Peyer's patch (tissue), 4 donors: ENCODE measurements around the gene SASH1. TPM values are rescaled to one million over a fixed set of nuclear protein-coding genes. Genes with fewer than 3 reads are reported as not detected.

ENCODE experiments used
- DNase-seq, 3 donors: peaks; one replicate each; pipeline ENCODE4 v3.0.0-alpha.2; 2017 to 2019
- H3K27ac ChIP-seq, 4 donors: fragments of 200-600 bp; sonication (generic); one replicate each; pipeline ENCODE4 v1.5.1; 2016 to 2019
- H3K27me3 ChIP-seq, 2 donors: fragments of 200-600 bp; sonication (generic); one replicate each; pipeline ENCODE4 v1.5.1; 2019
- H3K36me3 ChIP-seq, 3 donors: fragments of 200-600 bp; sonication (generic); one replicate each; pipeline ENCODE4 v1.5.1; 2016 to 2019
- H3K4me1 ChIP-seq, 4 donors: fragments of 200-600 bp; sonication (generic); one replicate each; pipeline ENCODE4 v1.5.1; 2016 to 2019
- H3K4me3 ChIP-seq, 4 donors: fragments of 200-600 bp; sonication (generic); 1 replicate in 3 of 4; 2 replicates in 1 of 4; pipeline ENCODE4 v1.5.1; 2016 to 2019; ENCODE audit warnings: mild to moderate bottlenecking in 1 of 4
- H3K9me3 ChIP-seq, 4 donors: fragments of 200-600 bp; sonication (generic); one replicate each; pipeline ENCODE4 v1.5.1; 2016 to 2019; ENCODE audit warnings: mild to moderate bottlenecking in 1 of 4
- POLR2A ChIP-seq, 2 donors: fragments of 450-650 bp; IDR thresholded peaks; one replicate each; pipeline ENCODE4 v1.5.1; 2017; ENCODE audit warnings: antibody characterized with exemption in 2 of 2, mild to moderate bottlenecking in 2 of 2, moderate library complexity in 2 of 2
- total RNA-seq, 4 donors: library from RNA; depleted of rRNA; stranded (reverse); fragments of >200 nt; gene quantifications; one replicate each; pipeline ENCODE4 v1.1.0, GENCODE V29; 2016
- TF ChIP-seq, protein P1 (sequence below), 6 experiments: fragments of 450-650 bp in 4 of 6; fragments of 200-600 bp in 2 of 6; sonication (generic) in 1 of 6; IDR thresholded peaks; one replicate each; pipeline ENCODE4 v1.5.1; 2017 to 2019; ENCODE audit warnings: antibody characterized with exemption in 6 of 6, mild to moderate bottlenecking in 3 of 6, moderate library complexity in 1 of 6

The SASH1 gene
- total RNA-seq, 4 donors from 2014 or later: 17.2 to 141 (median 38.1) TPM

DNA sequence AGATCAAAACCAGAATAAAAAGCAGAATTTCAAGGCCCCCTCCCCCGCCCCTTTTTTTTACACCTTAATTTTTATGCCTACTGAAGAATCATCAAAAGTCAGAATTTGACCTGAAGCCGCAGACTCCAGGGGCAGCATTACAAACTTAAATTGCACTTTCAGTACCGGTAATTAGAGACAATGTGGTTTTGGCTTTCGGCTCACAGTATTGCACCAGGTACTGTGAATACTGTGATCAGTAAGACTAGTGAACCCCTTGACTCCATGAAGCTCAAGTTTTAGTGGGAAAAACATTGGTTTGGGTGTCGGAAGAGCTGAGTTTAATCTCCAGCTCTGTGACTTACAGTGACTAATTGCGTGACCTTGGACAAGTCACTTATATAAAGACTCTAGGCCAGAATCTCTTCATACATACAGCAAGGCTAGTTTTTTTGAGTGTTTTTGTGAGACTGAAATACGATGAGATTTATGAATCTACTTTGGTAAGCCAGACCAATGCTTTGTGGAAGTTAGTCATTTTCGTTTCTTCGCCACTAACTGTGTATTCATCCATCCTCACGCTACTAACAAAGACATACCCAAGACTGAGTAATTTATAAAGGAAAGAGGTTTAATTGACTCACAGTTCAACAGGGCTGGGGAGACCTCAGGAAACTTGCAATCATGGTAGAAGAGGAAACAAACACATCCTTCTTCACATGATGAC is 114.7 kb downstream of the SASH1 start:
- no peaks in the 10 kb centered on the region for H3K4me1 ChIP-seq
- TF ChIP-seq POLR2A (IDR thresholded peaks at IDR 0.05): no peak
- TF ChIP-seq, protein P1, sequence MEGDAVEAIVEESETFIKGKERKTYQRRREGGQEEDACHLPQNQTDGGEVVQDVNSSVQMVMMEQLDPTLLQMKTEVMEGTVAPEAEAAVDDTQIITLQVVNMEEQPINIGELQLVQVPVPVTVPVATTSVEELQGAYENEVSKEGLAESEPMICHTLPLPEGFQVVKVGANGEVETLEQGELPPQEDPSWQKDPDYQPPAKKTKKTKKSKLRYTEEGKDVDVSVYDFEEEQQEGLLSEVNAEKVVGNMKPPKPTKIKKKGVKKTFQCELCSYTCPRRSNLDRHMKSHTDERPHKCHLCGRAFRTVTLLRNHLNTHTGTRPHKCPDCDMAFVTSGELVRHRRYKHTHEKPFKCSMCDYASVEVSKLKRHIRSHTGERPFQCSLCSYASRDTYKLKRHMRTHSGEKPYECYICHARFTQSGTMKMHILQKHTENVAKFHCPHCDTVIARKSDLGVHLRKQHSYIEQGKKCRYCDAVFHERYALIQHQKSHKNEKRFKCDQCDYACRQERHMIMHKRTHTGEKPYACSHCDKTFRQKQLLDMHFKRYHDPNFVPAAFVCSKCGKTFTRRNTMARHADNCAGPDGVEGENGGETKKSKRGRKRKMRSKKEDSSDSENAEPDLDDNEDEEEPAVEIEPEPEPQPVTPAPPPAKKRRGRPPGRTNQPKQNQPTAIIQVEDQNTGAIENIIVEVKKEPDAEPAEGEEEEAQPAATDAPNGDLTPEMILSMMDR (IDR thresholded peaks at IDR 0.05): no peak
- H3K9me3 ChIP-seq: no peaks in the 10 kb centered on the region
- no peak for DNase-seq
- H3K27me3 ChIP-seq: no peaks in the 10 kb centered on the region
- H3K4me3 ChIP-seq: no peak overlapping the region
- no peak overlapping the region for H3K27ac ChIP-seq
- no peaks in the 10 kb centered on the region for H3K36me3 ChIP-seq

DNA sequence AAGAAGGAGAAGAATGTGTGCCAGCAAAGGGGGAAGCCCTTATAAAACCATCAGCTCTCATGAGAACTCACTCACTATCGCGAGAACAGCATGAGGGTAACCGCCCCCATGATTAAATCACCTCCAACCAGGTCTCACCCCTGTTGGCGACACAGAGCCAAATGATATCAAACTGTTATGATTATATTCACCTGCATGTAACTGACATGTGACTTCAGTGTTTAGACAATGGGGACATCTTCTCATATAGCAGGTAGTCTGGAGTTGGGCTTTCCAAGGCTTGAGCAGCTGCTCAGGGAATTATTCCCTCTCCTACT is 115.2 kb downstream of the SASH1 start:
- H3K27ac ChIP-seq: no peak overlapping the region
- H3K4me3 ChIP-seq: no peak overlapping the region
- H3K36me3 ChIP-seq: no peaks in the 10 kb centered on the region
- peaks cover 0 to 4% (median 0%) of the 10 kb centered on the region in 4 donors for H3K4me1 ChIP-seq
- no peaks in the 10 kb centered on the region for H3K9me3 ChIP-seq
- no peaks in the 10 kb centered on the region for H3K27me3 ChIP-seq
- no peak for DNase-seq
- TF ChIP-seq, protein P1 (IDR thresholded peaks at IDR 0.05): no peak
- no peak for TF ChIP-seq POLR2A (IDR thresholded peaks at IDR 0.05)

DNA sequence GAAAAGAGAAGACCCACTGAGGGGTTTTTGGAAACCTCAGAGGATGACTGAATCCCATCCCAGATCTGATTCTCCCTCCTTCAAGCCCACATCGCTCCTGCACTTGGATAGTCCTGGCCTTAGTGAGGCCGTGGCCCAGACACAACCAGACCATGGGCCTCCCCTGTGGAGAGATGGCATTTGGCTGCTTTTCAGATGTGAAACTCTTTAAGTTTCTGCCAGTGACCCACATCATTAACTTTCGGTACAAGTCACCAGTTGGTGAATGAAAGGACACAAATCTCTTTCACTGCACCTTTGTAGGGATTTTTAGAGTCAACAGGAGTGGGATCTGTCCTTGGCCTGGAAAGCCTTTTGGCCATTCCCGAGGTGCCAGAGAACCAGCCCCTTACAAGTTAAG is 116.6 kb downstream of the SASH1 start:
- Histone ChIP-seq H3K9me3 (no peaks in the 10 kb centered on the region), H3K36me3 (no peaks in the 10 kb centered on the region), H3K4me3 (no peak overlapping the region), H3K27me3 (no peaks in the 10 kb centered on the region), H3K27ac (no peak overlapping the region), H3K4me1 (peaks cover 0 to 5% (median 0%) of the 10 kb centered on the region in 4 donors)
- DNase-seq: no peak
- TF ChIP-seq, protein P1 (IDR thresholded peaks at IDR 0.05): no peak
- no peak for TF ChIP-seq POLR2A (IDR thresholded peaks at IDR 0.05)

DNA sequence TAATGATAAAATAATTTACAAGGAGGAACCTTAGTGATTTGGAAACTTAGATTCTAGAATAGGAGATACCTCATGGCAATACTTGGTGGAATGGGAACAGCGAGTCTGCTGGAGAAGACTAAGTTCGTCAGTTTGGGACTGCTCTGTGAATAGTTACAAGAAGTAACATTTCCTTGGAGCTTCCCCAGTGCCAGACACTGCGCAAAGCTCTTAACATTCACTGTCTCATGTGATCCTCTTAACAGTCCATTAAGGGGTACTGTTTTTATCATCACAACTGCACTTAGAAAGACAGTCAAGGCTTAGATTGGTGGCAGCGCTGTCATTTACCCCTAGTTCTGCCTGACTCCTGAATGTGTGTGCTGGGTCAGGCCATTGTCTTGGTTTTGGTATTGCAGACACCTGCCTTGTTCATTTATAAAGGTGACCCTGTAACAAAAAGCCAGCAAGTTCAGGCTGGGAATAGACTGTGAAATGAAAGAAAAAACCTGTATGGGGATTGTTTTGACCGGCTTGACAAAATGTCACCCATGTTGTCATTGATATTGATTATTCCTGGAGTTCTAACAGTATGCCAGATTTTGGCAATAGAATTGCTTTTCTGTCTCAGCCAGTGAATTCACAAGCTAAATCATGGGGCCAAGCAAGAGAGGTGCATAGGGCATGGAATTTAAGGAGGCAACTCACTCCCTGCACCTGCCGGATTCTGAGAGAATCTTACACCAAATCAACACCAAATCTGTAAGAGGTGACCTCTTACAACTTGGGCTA is 118.4 kb downstream of the SASH1 start:
- Histone ChIP-seq H3K9me3 (no peaks in the 10 kb centered on the region), H3K27ac (no peak overlapping the region), H3K4me1 (peaks cover 0 to 11% (median 0%) of the 10 kb centered on the region in 4 donors), H3K27me3 (no peaks in the 10 kb centered on the region), H3K4me3 (no peak overlapping the region), H3K36me3 (no peaks in the 10 kb centered on the region)
- DNase-seq: no peak
- no peak for TF ChIP-seq POLR2A (IDR thresholded peaks at IDR 0.05)
- TF ChIP-seq, protein P1 (IDR thresholded peaks at IDR 0.05): no peak

DNA sequence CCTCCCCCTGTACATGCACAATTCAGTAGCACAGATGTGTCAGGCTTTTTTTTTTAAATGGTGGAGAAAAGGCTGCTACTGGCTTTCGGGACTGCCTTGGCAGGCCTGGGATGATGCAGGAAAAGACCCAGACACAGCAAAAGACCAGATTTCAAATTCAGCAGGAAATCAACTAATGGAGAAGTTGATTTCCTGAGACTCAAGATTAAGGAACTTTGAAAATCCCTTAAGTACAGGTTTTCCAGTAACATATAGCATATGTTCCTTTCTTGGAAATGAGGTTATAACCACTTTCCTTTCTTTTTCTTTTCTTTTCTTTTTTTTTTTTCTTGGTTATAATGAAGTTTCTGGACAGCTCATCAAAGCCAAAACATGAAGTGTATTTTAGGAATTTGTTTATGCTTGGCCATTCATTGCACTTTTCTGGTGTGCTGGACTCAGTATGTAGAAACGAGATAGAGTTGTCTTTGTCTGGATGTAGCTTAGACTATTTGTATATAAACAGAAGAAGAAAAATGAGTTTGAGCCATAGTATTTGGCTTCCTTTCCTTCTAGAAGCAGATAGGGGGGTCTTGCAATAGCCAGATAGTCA is 119.4 kb downstream of the SASH1 start:
- TF ChIP-seq POLR2A (IDR thresholded peaks at IDR 0.05): no peak
- TF ChIP-seq, protein P1 (IDR thresholded peaks at IDR 0.05): no peak
- Histone ChIP-seq H3K27ac (no peak overlapping the region), H3K36me3 (no peaks in the 10 kb centered on the region), H3K4me1 (peaks cover 0 to 13% (median 0%) of the 10 kb centered on the region in 4 donors), H3K27me3 (no peaks in the 10 kb centered on the region), H3K9me3 (no peaks in the 10 kb centered on the region), H3K4me3 (no peak overlapping the region)
- no peak for DNase-seq
